Neuron (in vitro differentiated cells): ENCODE results near the gene TOX3.

Source experiments
- H2AFZ ChIP-seq: one replicate; pipeline ENCODE4 v1.6.1; 2013; ENCODE audit warnings: low read depth, mild to moderate bottlenecking, inconsistent platforms, low read length, moderate library complexity
- H3K27me3 ChIP-seq: one replicate; pipeline ENCODE4 v1.6.1; 2013; ENCODE audit warnings: low read length; ENCODE audit not compliant: insufficient read depth
- H3K36me3 ChIP-seq: one replicate; pipeline ENCODE4 v1.6.1; 2013; ENCODE audit warnings: low read length; ENCODE audit not compliant: insufficient read depth
- H3K4me1 ChIP-seq: one replicate; pipeline ENCODE4 v1.6.1; 2013; ENCODE audit warnings: low read length; ENCODE audit not compliant: insufficient read depth
- H3K4me3 ChIP-seq: 2 replicates; pipeline ENCODE4 v1.5.1; 2013; ENCODE audit warnings: mild to moderate bottlenecking, low read length, moderate library complexity
- H3K9me3 ChIP-seq: one replicate; pipeline ENCODE4 v1.6.1; 2013; ENCODE audit warnings: low read length

Gene TOX3

GRCh38 chr16:52489894-52490293, 57.0 kb downstream of the TOX3 start:
- Histone ChIP-seq H3K27me3 (no peaks in the 10 kb centered on the region), H3K9me3 (no peaks in the 10 kb centered on the region)

GRCh38 chr16:52488837-52489289, 58.1 kb downstream of the TOX3 start:
- no peaks in the 10 kb centered on the region for H3K9me3 ChIP-seq
- H2AFZ ChIP-seq, result no peak overlapping the region
- peaks cover 24% of the 10 kb centered on the region for H3K36me3 ChIP-seq

More at GRCh38 chr16:52489894-52490293, 57.0 kb downstream of the TOX3 start:
- no peak overlapping the region for H2AFZ ChIP-seq
- no peaks in the 10 kb centered on the region for H3K4me1 ChIP-seq
- H3K36me3 ChIP-seq, result peaks cover 33% of the 10 kb centered on the region
- no peak overlapping the region for H3K4me3 ChIP-seq

GRCh38 chr16:52487849-52488457, 59.0 kb downstream of the TOX3 start:
- no peaks in the 10 kb centered on the region for H3K4me1 ChIP-seq
- H3K9me3 ChIP-seq, result no peaks in the 10 kb centered on the region
- H3K36me3 ChIP-seq, result peaks cover 21% of the 10 kb centered on the region
- H3K27me3 ChIP-seq, result no peaks in the 10 kb centered on the region
- no peak overlapping the region for H2AFZ ChIP-seq
- no peak overlapping the region for H3K4me3 ChIP-seq

More at GRCh38 chr16:52488837-52489289, 58.1 kb downstream of the TOX3 start:
- no peaks in the 10 kb centered on the region for H3K27me3 ChIP-seq
- no peak overlapping the region for H3K4me3 ChIP-seq
- no peaks in the 10 kb centered on the region for H3K4me1 ChIP-seq

- H3K36me3 ChIP-seq, result peaks cover 13% of the 10 kb centered on the region
- no peaks in the 10 kb centered on the region for H3K27me3 ChIP-seq
- H3K9me3 ChIP-seq, result no peaks in the 10 kb centered on the region
- peaks cover 5% of the 10 kb centered on the region for H3K4me1 ChIP-seq
- no peak overlapping the region for H2AFZ ChIP-seq
- no peak overlapping the region for H3K4me3 ChIP-seq
Measured at GRCh38 chr16:52480237-52480636, 66.7 kb downstream of the TOX3 start.

- Histone ChIP-seq H3K27me3 (no peaks in the 10 kb centered on the region), H3K36me3 (peaks cover 21% of the 10 kb centered on the region), H3K4me1 (peaks cover 3% of the 10 kb centered on the region), H2AFZ (no peak overlapping the region), H3K9me3 (no peaks in the 10 kb centered on the region), H3K4me3 (no peak overlapping the region)
Measured at GRCh38 chr16:52476111-52476510, 70.8 kb downstream of the TOX3 start.

GRCh38 chr16:52474679-52475078, 72.3 kb downstream of the TOX3 start:
- Histone ChIP-seq H3K27me3 (no peaks in the 10 kb centered on the region), H3K9me3 (no peaks in the 10 kb centered on the region), H3K36me3 (peaks cover 17% of the 10 kb centered on the region), H3K4me1 (no peaks in the 10 kb centered on the region), H3K4me3 (no peak overlapping the region), H2AFZ (no peak overlapping the region)

GRCh38 chr16:52473096-52473495, 73.8 kb downstream of the TOX3 start:
- no peaks in the 10 kb centered on the region for H3K9me3 ChIP-seq
- no peak overlapping the region for H3K4me3 ChIP-seq
- H3K27me3 ChIP-seq, result no peaks in the 10 kb centered on the region
- H3K4me1 ChIP-seq, result no peaks in the 10 kb centered on the region
- peaks cover 14% of the 10 kb centered on the region for H3K36me3 ChIP-seq
- no peak overlapping the region for H2AFZ ChIP-seq

- Histone ChIP-seq H3K27me3 (no peaks in the 10 kb centered on the region), H3K4me1 (peaks cover 4% of the 10 kb centered on the region), H2AFZ (no peak overlapping the region), H3K36me3 (peaks cover 25% of the 10 kb centered on the region), H3K9me3 (no peaks in the 10 kb centered on the region), H3K4me3 (no peak overlapping the region)
Measured at GRCh38 chr16:52471650-52472370, 75.1 kb downstream of the TOX3 start.

GRCh38 chr16:52470585-52470984, 76.4 kb downstream of the TOX3 start:
- Histone ChIP-seq H3K4me1 (peaks cover 6% of the 10 kb centered on the region), H2AFZ (no peak overlapping the region), H3K27me3 (no peaks in the 10 kb centered on the region), H3K36me3 (peaks cover 35% of the 10 kb centered on the region), H3K9me3 (no peaks in the 10 kb centered on the region), H3K4me3 (no peak overlapping the region)

GRCh38 chr16:52469775-52470174, 77.2 kb downstream of the TOX3 start:
- Histone ChIP-seq H2AFZ (no peak overlapping the region), H3K27me3 (no peaks in the 10 kb centered on the region), H3K36me3 (peaks cover 37% of the 10 kb centered on the region), H3K4me1 (peaks cover 6% of the 10 kb centered on the region), H3K9me3 (no peaks in the 10 kb centered on the region), H3K4me3 (no peak overlapping the region)

- Histone ChIP-seq H2AFZ (no peak overlapping the region), H3K4me1 (peaks cover 6% of the 10 kb centered on the region), H3K9me3 (no peaks in the 10 kb centered on the region), H3K4me3 (no peak overlapping the region), H3K27me3 (no peaks in the 10 kb centered on the region), H3K36me3 (peaks cover 41% of the 10 kb centered on the region)
Measured at GRCh38 chr16:52469091-52469490, 77.9 kb downstream of the TOX3 start.

- H3K9me3 ChIP-seq, result no peaks in the 10 kb centered on the region
- no peaks in the 10 kb centered on the region for H3K27me3 ChIP-seq
- no peak overlapping the region for H3K4me3 ChIP-seq
- no peak overlapping the region for H2AFZ ChIP-seq
- peaks cover 10% of the 10 kb centered on the region for H3K4me1 ChIP-seq
- peaks cover 46% of the 10 kb centered on the region for H3K36me3 ChIP-seq
Measured at GRCh38 chr16:52467753-52468152, 79.2 kb downstream of the TOX3 start.

GRCh38 chr16:52466994-52467393, 79.9 kb downstream of the TOX3 start:
- Histone ChIP-seq H2AFZ (no peak overlapping the region), H3K27me3 (no peaks in the 10 kb centered on the region), H3K9me3 (no peaks in the 10 kb centered on the region), H3K36me3 (peaks cover 52% of the 10 kb centered on the region), H3K4me1 (peaks cover 15% of the 10 kb centered on the region), H3K4me3 (no peak overlapping the region)
